GM18867 (cell line): ENCODE results near the gene FAM187B.
"Not testable (repeated sequence)": the region's sequence is repeated elsewhere in the genome, so short reads cannot be mapped to it uniquely, and the experiment has no call there.

Experiments used
- ATAC-seq: cut with Tn5 transposase; IDR thresholded peaks from one replicate; pipeline ENCODE4 v1.9.1; 2021; ENCODE audit warnings: mild to moderate bottlenecking, moderate library complexity; ENCODE audit not compliant: unreplicated experiment

Gene FAM187B

GRCh38 chr19:35236638-35237400 is 8.3 kb upstream of the FAM187B start:
- no peak for ATAC-seq

DNA sequence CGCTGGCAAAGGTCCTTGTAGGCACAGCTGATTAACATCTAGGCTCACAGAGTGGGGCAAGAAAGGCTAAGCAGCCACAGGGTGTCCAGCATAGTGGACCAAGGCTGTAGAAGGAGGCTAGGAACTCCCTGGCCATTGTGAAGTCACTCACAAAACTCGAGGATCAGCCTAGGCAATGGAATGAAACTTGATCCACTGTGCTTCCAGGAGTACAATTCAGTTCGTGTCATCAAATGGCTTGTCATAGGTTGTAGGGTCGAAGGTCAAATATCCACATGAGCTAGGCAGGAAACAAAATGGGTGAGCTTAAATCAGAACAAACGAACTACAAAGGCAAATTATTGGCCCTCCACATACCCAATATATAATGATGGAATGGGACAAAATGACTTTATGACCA is 4.4 kb upstream of the FAM187B start:
- no peak for ATAC-seq

GRCh38 chr19:35231956-35232645 is 3.6 kb upstream of the FAM187B start:
- ATAC-seq = no peak

GRCh38 chr19:35229601-35230000 is 1.1 kb upstream of the FAM187B start:
- ATAC-seq = no peak

DNA sequence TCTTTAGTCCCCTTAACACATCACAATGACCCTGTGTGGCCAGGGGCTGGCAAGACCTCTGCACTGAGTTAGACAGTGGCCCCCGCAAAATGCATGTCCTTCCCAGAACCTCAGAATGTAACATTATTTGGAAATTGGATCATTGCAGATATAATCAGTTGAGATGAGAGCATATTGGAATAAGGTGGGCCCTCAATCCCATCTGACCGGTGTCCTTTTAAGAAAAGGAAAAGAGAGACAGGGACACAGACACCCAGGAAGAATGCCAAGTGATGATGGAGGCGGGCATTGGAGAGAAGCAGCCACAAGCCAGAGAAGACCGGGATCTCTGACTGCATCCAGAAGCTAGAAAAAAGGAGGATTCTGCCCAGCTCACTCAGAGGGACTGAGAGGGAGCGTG is 1.8 kb downstream of the FAM187B start:
- no peak for ATAC-seq

- ATAC-seq = no peak
Measured at GRCh38 chr19:35225951-35226350, 2.6 kb downstream of the FAM187B start.

GRCh38 chr19:35224681-35225571 is 3.6 kb downstream of the FAM187B start:
- ATAC-seq = no peak

- ATAC-seq = no peak
Measured at GRCh38 chr19:35223862-35224505, 4.6 kb downstream of the FAM187B start.

- ATAC-seq = no peak
Measured at GRCh38 chr19:35223084-35223790, 5.3 kb downstream of the FAM187B start.

DNA sequence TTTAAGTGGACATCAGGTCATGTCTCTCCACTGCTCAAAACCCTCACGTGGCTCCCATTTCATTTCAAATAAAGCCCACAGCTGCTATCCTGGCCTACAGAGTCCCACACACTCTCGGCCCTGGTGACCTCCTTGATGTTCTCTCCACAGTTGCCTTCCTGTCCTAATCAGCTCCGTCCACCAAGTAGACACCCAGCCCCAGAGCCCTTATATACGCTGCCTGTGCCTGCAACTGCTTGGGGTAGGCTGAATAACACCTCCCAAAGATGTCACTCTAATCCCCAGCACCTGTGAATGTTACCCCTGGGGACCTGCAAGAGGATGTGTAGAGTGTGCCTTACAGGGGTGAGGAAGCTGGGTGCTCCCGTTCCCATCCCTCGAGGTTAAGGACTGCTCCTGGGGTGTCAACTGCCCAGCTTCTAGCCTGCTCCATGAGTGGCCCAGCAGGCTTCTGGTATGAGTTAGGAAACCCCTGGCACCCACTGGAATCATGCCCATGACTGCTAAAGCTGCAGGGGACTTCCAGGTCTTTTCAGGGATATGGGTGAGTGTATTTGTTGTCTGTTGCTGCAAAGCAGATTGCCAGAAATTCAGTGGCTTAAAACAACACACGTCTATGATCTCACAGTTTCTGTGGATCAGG is 6.0 kb downstream of the FAM187B start:
- no peak for ATAC-seq

GRCh38 chr19:35220973-35221590 is 7.5 kb downstream of the FAM187B start:
- ATAC-seq = not testable (repeated sequence)

DNA sequence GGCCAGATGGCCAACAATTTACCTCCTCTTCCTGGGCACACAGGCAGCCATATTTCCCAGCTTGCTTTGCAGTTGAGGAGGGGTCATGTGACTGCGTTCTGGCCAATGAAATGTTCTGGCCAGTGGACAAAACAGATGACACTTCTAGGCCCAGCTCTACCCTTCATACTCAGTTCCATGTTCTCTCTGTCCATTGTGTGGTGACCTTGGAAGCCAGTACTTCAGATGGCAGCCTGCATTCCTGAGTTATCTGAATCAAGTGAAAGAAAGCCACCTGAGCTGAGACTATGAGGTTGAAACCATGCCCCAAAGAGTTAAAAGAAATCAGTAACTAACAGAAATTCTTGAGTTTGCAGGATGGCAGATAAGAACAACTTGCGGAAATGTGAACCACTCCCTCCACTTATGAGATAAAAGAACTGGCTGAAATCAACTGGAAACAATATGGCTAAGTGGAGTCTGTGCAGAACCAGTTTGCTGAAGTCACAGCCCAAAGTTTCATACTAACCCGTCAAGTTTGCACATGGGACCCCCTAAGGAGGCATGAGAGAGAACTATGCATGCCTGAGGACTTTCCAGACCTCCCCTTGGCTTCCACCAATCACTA is 8.1 kb downstream of the FAM187B start:
- no peak for ATAC-seq

DNA sequence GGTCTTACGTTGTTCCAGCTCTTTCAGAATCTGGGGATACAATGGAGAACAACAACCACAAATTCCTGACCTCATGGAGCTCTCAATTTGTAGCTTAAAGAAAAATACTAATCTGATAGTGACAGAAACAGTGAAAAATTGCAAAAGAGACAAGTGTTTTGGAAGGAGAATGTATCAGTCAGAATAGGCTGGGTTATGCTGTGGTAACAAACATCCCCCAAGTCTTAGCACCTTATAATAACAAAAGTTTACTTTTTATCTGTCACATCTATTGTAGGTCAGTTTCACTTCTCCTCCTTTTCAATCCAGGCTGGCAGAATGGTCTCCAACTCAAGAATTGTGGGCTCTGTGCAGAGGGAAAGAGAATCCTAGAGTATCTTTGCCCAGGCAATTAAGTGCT is 9.5 kb downstream of the FAM187B start:
- ATAC-seq = no peak

DNA sequence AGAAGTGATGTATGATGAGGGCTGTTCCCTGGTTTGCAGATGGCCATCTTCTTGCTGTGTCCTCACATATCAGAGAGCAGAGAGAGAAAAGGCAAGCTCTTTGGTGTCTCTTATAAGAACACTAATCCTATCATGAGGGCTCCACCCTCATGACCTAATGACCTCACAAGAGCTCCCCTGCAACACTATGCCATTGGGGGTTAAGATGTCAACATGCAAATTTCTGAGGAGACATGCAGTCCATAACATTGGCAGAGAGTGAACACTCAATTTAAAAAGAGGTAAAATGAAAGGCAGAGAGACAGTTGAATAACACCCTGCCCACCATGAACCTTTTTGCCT is 10.9 kb downstream of the FAM187B start:
- ATAC-seq = no peak

DNA sequence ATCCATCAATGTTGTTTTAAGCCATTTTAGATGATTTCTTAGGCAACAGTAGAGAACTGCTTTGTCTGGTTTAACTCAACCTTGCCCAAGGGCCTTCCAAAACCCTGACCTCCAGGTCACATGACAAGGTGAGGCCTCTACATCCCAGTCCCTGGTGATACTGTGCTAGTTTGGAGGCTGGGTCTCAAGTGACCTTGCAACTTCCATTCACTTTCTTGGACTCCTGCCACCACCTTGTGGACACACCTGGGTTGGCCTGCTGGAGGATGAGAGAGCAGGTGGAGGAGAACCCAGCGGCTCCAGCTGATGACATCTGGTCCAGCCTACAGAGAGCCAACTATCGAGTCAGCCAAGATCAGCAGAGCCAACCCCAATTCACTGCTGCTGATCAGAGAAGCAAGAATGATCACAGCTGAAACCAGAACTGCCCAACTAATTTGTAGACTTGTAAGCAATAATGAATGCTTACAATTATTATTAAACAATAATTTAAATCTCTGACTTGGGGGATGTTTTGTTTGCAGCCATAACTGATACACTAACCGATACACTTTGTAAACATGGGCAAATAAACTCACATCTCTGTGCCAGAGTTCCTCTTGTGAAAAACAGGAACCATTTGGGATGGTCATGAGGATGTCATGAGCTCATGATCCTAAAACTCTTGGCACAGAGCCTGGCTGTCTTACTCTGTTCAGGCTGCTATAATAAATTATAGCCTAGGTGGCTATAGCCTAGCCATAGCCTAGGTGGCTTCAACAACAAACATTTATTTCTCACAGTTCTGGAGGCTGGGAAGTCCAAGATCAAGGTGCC is 11.5 kb downstream of the FAM187B start:
- no peak for ATAC-seq

- ATAC-seq = no peak
Measured at GRCh38 chr19:35216016-35216832, 12.3 kb downstream of the FAM187B start.

- no peak for ATAC-seq
Measured at GRCh38 chr19:35214766-35215422, 13.6 kb downstream of the FAM187B start.
